ENCODE measurements around the gene RPUSD1. TPM values are rescaled to one million over a fixed set of nuclear protein-coding genes. Genes with fewer than 3 reads are reported as not detected.

The RPUSD1 gene
- total and polyA plus RNA-seq, 2 donors (not counting 1 experiment from before 2014, with no cell fraction given) = 34.7 to 46.1 TPM

DNA sequence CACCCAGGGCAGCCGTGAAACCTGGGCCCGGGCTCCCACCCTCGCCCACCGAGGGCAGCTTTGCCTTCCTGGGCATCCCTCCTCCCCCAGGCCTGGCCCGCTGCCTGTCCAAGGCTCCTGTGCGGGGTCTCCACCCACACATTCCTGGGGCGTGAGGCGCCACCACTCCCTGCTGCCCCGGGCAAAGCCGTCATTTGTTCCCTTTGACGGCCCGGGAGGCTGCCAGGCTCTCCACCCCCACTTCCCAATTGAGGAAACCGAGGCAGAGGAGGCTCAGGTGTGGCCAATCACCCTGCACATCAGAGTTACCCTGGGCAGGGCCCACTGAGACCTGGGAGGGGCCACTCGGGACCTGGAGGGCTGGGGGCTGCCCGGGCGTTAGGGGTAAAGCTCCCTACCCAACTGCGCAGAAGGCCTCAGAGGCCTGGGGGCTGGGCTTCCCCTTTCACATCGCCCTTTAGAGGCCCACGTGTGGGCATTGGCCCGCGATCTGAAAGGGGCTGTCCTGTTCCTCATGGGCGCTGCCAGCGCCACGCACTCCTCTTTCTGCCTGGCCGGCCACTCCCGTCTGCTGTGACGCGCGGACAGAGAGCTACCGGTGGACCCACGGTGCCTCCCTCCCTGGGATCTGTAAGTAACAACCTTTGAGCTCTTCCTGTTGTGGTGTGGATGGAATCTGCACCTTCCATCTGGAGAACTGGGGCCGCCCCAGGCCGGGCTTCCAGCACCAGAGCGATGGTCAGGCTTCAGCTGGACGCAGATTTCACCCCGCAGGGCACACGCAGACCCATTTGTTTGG lies 27.4 kb downstream of the RPUSD1 start, which contains the start of gene MSLN:
Gene MSLN (plus strand): TSS at position 190 of the 799 bp plus-strand sequence. CDS start 1,947 bp downstream, outside the sequence.
- 89% methylated on average over 37 of the region's 37 CpGs for WGBS (ENCODE audit: insufficient coverage)

DNA sequence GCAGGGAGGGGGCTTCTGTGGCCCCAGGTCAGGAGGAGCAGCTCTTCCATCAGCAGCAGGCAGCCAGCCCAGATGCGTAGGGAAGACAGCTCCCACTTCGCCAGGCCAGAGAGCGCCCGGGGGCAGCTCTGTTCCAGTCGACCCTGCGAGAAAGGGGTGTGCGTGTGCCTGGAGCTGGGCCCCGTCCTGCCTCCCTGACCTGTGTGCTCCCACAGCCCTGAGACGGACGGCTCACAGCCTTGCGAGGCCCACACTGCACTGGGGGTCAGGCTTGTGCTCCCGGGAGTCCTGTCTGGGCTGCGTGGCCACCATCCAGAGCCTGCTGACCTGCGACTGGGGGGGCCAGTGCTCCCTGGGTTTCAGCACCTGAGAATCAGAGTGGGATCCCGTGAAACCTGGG lies 28.1 kb downstream of the RPUSD1 start:
- no peak overlapping the region for H3K9ac ChIP-seq (ENCODE audit: low read length)
- Mint-ChIP-seq H3K4me1 (no peaks in the 10 kb centered on the region), H3K9me3 (ENCODE audit: insufficient read depth) (peaks cover 3% of the 10 kb centered on the region), H3K27me3 (peaks cover 14% of the 10 kb centered on the region), H3K4me3 (no peak overlapping the region), H3K27ac (no peak overlapping the region)
- no peaks in the 10 kb centered on the region for H3K36me3 ChIP-seq (replicated peaks in 1 of 2; ENCODE audit: control extremely low read depth in 1 of 2, control insufficient read depth in 1 of 2, extremely low read depth in 1 of 2, insufficient read depth in 2 of 2, low read length in 1 of 2)
- DNase-seq = no peak
- no peak overlapping the region for H3K4me3 ChIP-seq (ENCODE audit: control extremely low read depth in 1 of 5, extremely low read depth in 1 of 5, insufficient read depth in 1 of 5, low read depth in 2 of 5, low read length in 4 of 5)
- no peaks in the 10 kb centered on the region for H3K79me2 ChIP-seq (ENCODE audit: control insufficient read depth, insufficient read depth, low read length)
- no peak for ATAC-seq (ENCODE audit: low read depth)
- peaks cover 0 to 1% of the 10 kb centered on the region in 2 donors for H3K4me1 ChIP-seq (ENCODE audit: control insufficient read depth in 2 of 2, insufficient read depth in 2 of 2, low read length in 2 of 2)
- no peaks in the 10 kb centered on the region for H4K20me1 ChIP-seq (ENCODE audit: control insufficient read depth, insufficient read depth, low read length, poor library complexity, severe bottlenecking)
- H3K9me3 ChIP-seq (ENCODE audit: control extremely low read depth in 1 of 3, control insufficient read depth in 2 of 3, insufficient read depth in 1 of 3, low read length in 2 of 3) = peaks cover 0 to 4% (median 0%) of the 10 kb centered on the region in 3 donors
- ChIA-PET CTCF (no interaction called here), POLR2A (no interaction called here)
- H3K4me2 ChIP-seq (replicated peaks; ENCODE audit: low read depth, low read length, poor library complexity, severe bottlenecking) = no peak overlapping the region
- TF ChIP-seq, protein P1, sequence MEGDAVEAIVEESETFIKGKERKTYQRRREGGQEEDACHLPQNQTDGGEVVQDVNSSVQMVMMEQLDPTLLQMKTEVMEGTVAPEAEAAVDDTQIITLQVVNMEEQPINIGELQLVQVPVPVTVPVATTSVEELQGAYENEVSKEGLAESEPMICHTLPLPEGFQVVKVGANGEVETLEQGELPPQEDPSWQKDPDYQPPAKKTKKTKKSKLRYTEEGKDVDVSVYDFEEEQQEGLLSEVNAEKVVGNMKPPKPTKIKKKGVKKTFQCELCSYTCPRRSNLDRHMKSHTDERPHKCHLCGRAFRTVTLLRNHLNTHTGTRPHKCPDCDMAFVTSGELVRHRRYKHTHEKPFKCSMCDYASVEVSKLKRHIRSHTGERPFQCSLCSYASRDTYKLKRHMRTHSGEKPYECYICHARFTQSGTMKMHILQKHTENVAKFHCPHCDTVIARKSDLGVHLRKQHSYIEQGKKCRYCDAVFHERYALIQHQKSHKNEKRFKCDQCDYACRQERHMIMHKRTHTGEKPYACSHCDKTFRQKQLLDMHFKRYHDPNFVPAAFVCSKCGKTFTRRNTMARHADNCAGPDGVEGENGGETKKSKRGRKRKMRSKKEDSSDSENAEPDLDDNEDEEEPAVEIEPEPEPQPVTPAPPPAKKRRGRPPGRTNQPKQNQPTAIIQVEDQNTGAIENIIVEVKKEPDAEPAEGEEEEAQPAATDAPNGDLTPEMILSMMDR (IDR thresholded peaks at IDR 0.05) = no peak
- no peak for TF ChIP-seq EZH2 (IDR thresholded peaks at IDR 0.05; ENCODE audit: borderline replicate concordance, insufficient read depth, low read depth, low read length, poor library complexity, severe bottlenecking)
- H3K27me3 ChIP-seq (replicated peaks in 1 of 4; ENCODE audit: control extremely low read depth in 1 of 4, control insufficient read depth in 3 of 4, insufficient read depth in 4 of 4, low read length in 3 of 4) = peaks cover 0 to 2% (median 0%) of the 10 kb centered on the region in 4 experiments
- H2AFZ ChIP-seq (ENCODE audit: insufficient read depth, low read depth, low read length, poor library complexity, severe bottlenecking) = no peak overlapping the region
- H3K27ac ChIP-seq (ENCODE audit: low read length in 2 of 2) = no peak overlapping the region
- WGBS (ENCODE audit: insufficient coverage) = 87% methylated on average over 15 of the region's 15 CpGs
- intact Hi-C loops (cut with micrococcal nuclease) = no loop called here

More for the DNA sequence above, 27.4 kb downstream of the RPUSD1 start, which contains the start of gene MSLN:
- no peaks in the 10 kb centered on the region for H4K20me1 ChIP-seq (ENCODE audit: control insufficient read depth, insufficient read depth, low read length, poor library complexity, severe bottlenecking)
- ChIA-PET CTCF (no interaction called here), POLR2A (no interaction called here)
- peaks cover 0 to 2% (median 0%) of the 10 kb centered on the region in 4 experiments for H3K27me3 ChIP-seq (replicated peaks in 1 of 4; ENCODE audit: control extremely low read depth in 1 of 4, control insufficient read depth in 3 of 4, insufficient read depth in 4 of 4, low read length in 3 of 4)
- H3K4me3 Mint-ChIP-seq = no peak within 1 kb of the TSS
- no peaks in the 10 kb centered on the region for H3K4me1 ChIP-seq (ENCODE audit: control insufficient read depth in 2 of 2, insufficient read depth in 2 of 2, low read length in 2 of 2)
- ATAC-seq (ENCODE audit: low read depth) (no peak), DNase-seq (no peak)
- no peak within 1 kb of the TSS for H2AFZ ChIP-seq (ENCODE audit: insufficient read depth, low read depth, low read length, poor library complexity, severe bottlenecking)
- TF ChIP-seq, protein P1 (IDR thresholded peaks at IDR 0.05) = no peak
- TF ChIP-seq EZH2 (IDR thresholded peaks at IDR 0.05; ENCODE audit: borderline replicate concordance, insufficient read depth, low read depth, low read length, poor library complexity, severe bottlenecking) = no peak
- no peaks in the 10 kb centered on the region for H3K79me2 ChIP-seq (ENCODE audit: control insufficient read depth, insufficient read depth, low read length)
- peaks cover 14% of the 10 kb centered on the region for H3K27me3 Mint-ChIP-seq
- H3K4me2 ChIP-seq (replicated peaks; ENCODE audit: low read depth, low read length, poor library complexity, severe bottlenecking) = no peak within 1 kb of the TSS
- intact Hi-C loops (cut with micrococcal nuclease) = no loop called here
- H3K4me1 Mint-ChIP-seq = no peaks in the 10 kb centered on the region
- peaks cover 0 to 4% (median 0%) of the 10 kb centered on the region in 3 donors for H3K9me3 ChIP-seq (ENCODE audit: control extremely low read depth in 1 of 3, control insufficient read depth in 2 of 3, insufficient read depth in 1 of 3, low read length in 2 of 3)
- H3K36me3 ChIP-seq (replicated peaks in 1 of 2; ENCODE audit: control extremely low read depth in 1 of 2, control insufficient read depth in 1 of 2, extremely low read depth in 1 of 2, insufficient read depth in 2 of 2, low read length in 1 of 2) = no peaks in the 10 kb centered on the region
- no peak within 1 kb of the TSS for H3K4me3 ChIP-seq (ENCODE audit: control extremely low read depth in 1 of 5, extremely low read depth in 1 of 5, insufficient read depth in 1 of 5, low read depth in 2 of 5, low read length in 4 of 5)
- H3K27ac Mint-ChIP-seq = no peak within 1 kb of the TSS
- no peak within 1 kb of the TSS for H3K27ac ChIP-seq (ENCODE audit: low read length in 2 of 2)
- no peak within 1 kb of the TSS for H3K9ac ChIP-seq (ENCODE audit: low read length)
- H3K9me3 Mint-ChIP-seq (ENCODE audit: insufficient read depth) = peaks cover 3% of the 10 kb centered on the region
